A673 (cell line): Measurements from ENCODE around the gene DNAH8. TPM values are rescaled to one million over a fixed set of nuclear protein-coding genes. Genes with fewer than 3 reads are reported as not detected.

Experiments used
- BruUV-seq: library from RNA; stranded (reverse); fragments of 400-500 nt; replicated peaks from 2 replicates; lab custom pipeline; 2021; lab: Mats Ljungman, UMichigan
- CTCF ChIA-PET: fragments of 300-600 bp; sonication (Branson Sonifier 250); formaldehyde crosslinking; loops from one replicate; lab custom pipeline; 2022; ENCODE audit warnings: antibody characterized with exemption; lab: Charles Lee
- POLR2A ChIA-PET: fragments of 300-600 bp; sonication (Branson Sonifier 250); formaldehyde crosslinking; loops from one replicate; lab custom pipeline; 2022; ENCODE audit warnings: antibody characterized with exemption; ENCODE audit not compliant: low non-redundant PET; lab: Charles Lee
- DNase-seq: peaks from one replicate; pipeline ENCODE4 v3.0.0-alpha.2; 2015; ENCODE audit warnings: low spot score
- H3K27ac ChIP-seq: fragments of 200-600 bp; sonication (generic); 2 replicates; pipeline ENCODE4 v1.5.1; 2016; ENCODE audit warnings: mixed run types, low read depth, mild to moderate bottlenecking, mixed read lengths, antibody characterized with exemption, low read length; ENCODE audit not compliant: poor library complexity, severe bottlenecking
- H3K27me3 ChIP-seq: fragments of 200-600 bp; sonication (generic); replicated peaks from 2 replicates; pipeline ENCODE4 v1.6.1; 2017; ENCODE audit warnings: mixed run types, low read depth, mild to moderate bottlenecking, mixed read lengths, antibody characterized with exemption, low read length; ENCODE audit not compliant: insufficient read depth, poor library complexity
- H3K36me3 ChIP-seq: fragments of 200-600 bp; sonication (generic); 2 replicates; pipeline ENCODE4 v1.6.1; 2016; ENCODE audit warnings: mixed run types, mild to moderate bottlenecking, mixed read lengths, antibody characterized with exemption, low read length; ENCODE audit not compliant: insufficient read depth, poor library complexity, severe bottlenecking
- H3K4me1 ChIP-seq: fragments of 200-600 bp; sonication (generic); 2 replicates; pipeline ENCODE4 v1.6.1; 2017; ENCODE audit warnings: mixed run types, mild to moderate bottlenecking, mixed read lengths, antibody characterized with exemption, low read length; ENCODE audit not compliant: insufficient read depth, poor library complexity, severe bottlenecking
- H3K4me3 ChIP-seq: fragments of 200-600 bp; sonication (generic); 2 replicates; pipeline ENCODE4 v1.5.1; 2016; ENCODE audit warnings: low read depth, mixed run types, mild to moderate bottlenecking, mixed read lengths, low read length; ENCODE audit not compliant: poor library complexity, severe bottlenecking
- H3K9me3 ChIP-seq: fragments of 200-600 bp; sonication (generic); 2 replicates; pipeline ENCODE4 v1.6.1; 2016; ENCODE audit warnings: mixed run types, low read depth, mild to moderate bottlenecking, mixed read lengths, antibody characterized with exemption, low read length; ENCODE audit not compliant: poor library complexity, severe bottlenecking
- EZH2 ChIP-seq: fragments of 200-600 bp; sonication (generic); IDR thresholded peaks from 2 replicates; pipeline ENCODE4 v1.6.1; 2017; ENCODE audit warnings: borderline replicate concordance, low read depth, mild to moderate bottlenecking, mixed read lengths, antibody characterized with exemption, low read length; ENCODE audit not compliant: poor library complexity, severe bottlenecking
- intact Hi-C: fragments of 100-400 bp; cut with micrococcal nuclease; formaldehyde crosslinking; loops from one replicate; pipeline ENCODE4 v1.10.0; 2022; ENCODE audit not compliant: unreplicated experiment
- total RNA-seq: library from RNA; stranded (reverse); gene quantifications from 2 replicates; pipeline ENCODE4 v1.2.3, GENCODE V29; 2021
- TF ChIP-seq, protein P1 (sequence below): fragments of 300-800, 200-600 bp; sonication (generic); conservative IDR thresholded peaks from 2 replicates; pipeline ENCODE4 v1.5.1; 2017; ENCODE audit warnings: low read depth, mild to moderate bottlenecking, antibody characterized with exemption, low read length, moderate library complexity, mixed read lengths

DNAH8 gene
- total RNA-seq, 1 experiment from 2014 or later, result not detected

GRCh38 chr6:39056681-39057080 lies 341.6 kb downstream of the DNAH8 start:
- no TSS peak for BruUV-seq
- no peak for TF ChIP-seq EZH2
- TF ChIP-seq, protein P1, sequence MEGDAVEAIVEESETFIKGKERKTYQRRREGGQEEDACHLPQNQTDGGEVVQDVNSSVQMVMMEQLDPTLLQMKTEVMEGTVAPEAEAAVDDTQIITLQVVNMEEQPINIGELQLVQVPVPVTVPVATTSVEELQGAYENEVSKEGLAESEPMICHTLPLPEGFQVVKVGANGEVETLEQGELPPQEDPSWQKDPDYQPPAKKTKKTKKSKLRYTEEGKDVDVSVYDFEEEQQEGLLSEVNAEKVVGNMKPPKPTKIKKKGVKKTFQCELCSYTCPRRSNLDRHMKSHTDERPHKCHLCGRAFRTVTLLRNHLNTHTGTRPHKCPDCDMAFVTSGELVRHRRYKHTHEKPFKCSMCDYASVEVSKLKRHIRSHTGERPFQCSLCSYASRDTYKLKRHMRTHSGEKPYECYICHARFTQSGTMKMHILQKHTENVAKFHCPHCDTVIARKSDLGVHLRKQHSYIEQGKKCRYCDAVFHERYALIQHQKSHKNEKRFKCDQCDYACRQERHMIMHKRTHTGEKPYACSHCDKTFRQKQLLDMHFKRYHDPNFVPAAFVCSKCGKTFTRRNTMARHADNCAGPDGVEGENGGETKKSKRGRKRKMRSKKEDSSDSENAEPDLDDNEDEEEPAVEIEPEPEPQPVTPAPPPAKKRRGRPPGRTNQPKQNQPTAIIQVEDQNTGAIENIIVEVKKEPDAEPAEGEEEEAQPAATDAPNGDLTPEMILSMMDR, result no peak
- Histone ChIP-seq H3K4me1 (no peaks in the 10 kb centered on the region), H3K36me3 (no peaks in the 10 kb centered on the region), H3K27ac (no peak overlapping the region), H3K4me3 (no peak overlapping the region), H3K27me3 (peaks cover 11% of the 10 kb centered on the region), H3K9me3 (no peaks in the 10 kb centered on the region)
- ChIA-PET POLR2A (no interaction called here), CTCF (no interaction called here)
- intact Hi-C loops, result no loop called here
- no peak for DNase-seq

GRCh38 chr6:39057251-39058155 lies 342.4 kb downstream of the DNAH8 start:
- H3K27ac ChIP-seq, result no peak overlapping the region
- H3K9me3 ChIP-seq, result no peaks in the 10 kb centered on the region
- intact Hi-C loops, result no loop called here
- peaks cover 13% of the 10 kb centered on the region for H3K27me3 ChIP-seq
- ChIA-PET CTCF (no interaction called here), POLR2A (interaction anchor here (0.6 kb wide), 1 partner anchor 219 kb away, joined by 5 read pairs; no protein-coding TSS in a partner anchor)
- no peaks in the 10 kb centered on the region for H3K36me3 ChIP-seq
- TF ChIP-seq EZH2, result no peak
- TF ChIP-seq, protein P1, result no peak
- no peak for DNase-seq
- BruUV-seq, result no TSS peak
- H3K4me3 ChIP-seq, result no peak overlapping the region
- H3K4me1 ChIP-seq, result no peaks in the 10 kb centered on the region

- no peaks in the 10 kb centered on the region for H3K36me3 ChIP-seq
- POLR2A ChIA-PET, result no interaction called here
- CTCF ChIA-PET, result no interaction called here
- intact Hi-C loops, result no loop called here
- no peak for DNase-seq
- TF ChIP-seq, protein P1, result no peak
- TF ChIP-seq EZH2, result no peak
- H3K9me3 ChIP-seq, result no peaks in the 10 kb centered on the region
- BruUV-seq, result no TSS peak
- H3K27ac ChIP-seq, result no peak overlapping the region
- H3K4me1 ChIP-seq, result no peaks in the 10 kb centered on the region
- no peak overlapping the region for H3K4me3 ChIP-seq
- peaks cover 13% of the 10 kb centered on the region for H3K27me3 ChIP-seq
These were observed 343.5 kb downstream of the DNAH8 start for GRCh38 chr6:39058471-39059147.
